Omental fat pad (tissue), 4 donors: ENCODE data around the gene CFAP46. TPM values are rescaled to one million over a fixed set of nuclear protein-coding genes. Genes with fewer than 3 reads are reported as not detected.

Source experiments
- ATAC-seq: fragments of 150-250 bp; one replicate; pipeline ENCODE4 v1.9.1; 2016; ENCODE audit warnings: mild to moderate bottlenecking, moderate library complexity; ENCODE audit not compliant: low FRiP score
- DNase-seq: peaks from one replicate; pipeline ENCODE4 v3.0.0-alpha.2; 2019; ENCODE audit warnings: low spot score
- total RNA-seq, 4 donors: library from RNA; depleted of rRNA; stranded (reverse); fragments of >200 nt; gene quantifications; one replicate each; pipeline ENCODE4 v1.1.0, GENCODE V29; 2016
- TF ChIP-seq, protein P1 (sequence below), 3 donors: fragments of 450-650 bp; IDR thresholded peaks; one replicate each; pipeline ENCODE4 v1.5.1; 2016 to 2017; ENCODE audit warnings: antibody characterized with exemption in 3 of 3, mild to moderate bottlenecking in 3 of 3, moderate library complexity in 2 of 3

The CFAP46 gene
- total RNA-seq, 4 donors from 2014 or later = 0.24 to 0.37 TPM; not detected in 2

DNA sequence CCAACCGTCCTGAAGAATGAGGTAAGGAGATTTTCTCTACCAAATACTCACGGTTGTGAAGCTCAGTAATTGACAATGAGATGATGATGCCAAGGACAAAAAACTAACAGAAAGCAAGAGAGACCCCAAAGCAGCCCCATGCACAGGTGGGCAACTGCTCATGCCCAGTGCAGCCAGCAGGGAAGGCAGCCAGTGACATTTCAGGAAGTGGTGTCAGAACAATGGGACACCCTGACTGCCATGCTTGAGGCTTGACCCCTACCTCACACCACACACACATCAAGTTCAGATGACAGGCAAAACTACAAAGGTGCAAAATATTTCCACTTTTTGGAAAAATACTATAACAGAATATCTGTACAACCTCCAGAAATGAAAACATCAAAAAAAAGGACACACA, 66.9 kb downstream of the CFAP46 start:
- DNase-seq (no peak), ATAC-seq (no peak)
- TF ChIP-seq, protein P1, sequence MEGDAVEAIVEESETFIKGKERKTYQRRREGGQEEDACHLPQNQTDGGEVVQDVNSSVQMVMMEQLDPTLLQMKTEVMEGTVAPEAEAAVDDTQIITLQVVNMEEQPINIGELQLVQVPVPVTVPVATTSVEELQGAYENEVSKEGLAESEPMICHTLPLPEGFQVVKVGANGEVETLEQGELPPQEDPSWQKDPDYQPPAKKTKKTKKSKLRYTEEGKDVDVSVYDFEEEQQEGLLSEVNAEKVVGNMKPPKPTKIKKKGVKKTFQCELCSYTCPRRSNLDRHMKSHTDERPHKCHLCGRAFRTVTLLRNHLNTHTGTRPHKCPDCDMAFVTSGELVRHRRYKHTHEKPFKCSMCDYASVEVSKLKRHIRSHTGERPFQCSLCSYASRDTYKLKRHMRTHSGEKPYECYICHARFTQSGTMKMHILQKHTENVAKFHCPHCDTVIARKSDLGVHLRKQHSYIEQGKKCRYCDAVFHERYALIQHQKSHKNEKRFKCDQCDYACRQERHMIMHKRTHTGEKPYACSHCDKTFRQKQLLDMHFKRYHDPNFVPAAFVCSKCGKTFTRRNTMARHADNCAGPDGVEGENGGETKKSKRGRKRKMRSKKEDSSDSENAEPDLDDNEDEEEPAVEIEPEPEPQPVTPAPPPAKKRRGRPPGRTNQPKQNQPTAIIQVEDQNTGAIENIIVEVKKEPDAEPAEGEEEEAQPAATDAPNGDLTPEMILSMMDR (IDR thresholded peaks at IDR 0.05) = no peak

DNA sequence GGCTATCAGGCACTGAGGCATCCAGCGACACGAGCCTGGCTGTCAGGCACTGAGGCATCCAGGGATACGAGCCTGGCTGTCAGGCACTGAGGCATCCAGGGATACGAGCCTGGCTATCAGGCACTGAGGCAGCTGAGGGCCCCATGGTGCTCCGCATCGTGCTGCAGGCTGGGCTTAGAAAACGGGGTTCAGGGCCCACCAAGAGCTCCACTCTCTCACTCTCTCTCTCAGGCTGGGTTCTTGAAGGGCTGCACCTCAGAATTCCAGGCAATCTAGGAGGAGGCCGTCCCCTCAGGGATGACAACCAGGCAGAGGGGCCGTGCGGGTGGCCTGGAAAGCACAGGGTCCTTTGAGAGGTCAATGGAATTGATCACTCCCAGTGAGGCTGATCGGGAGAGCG, 69.0 kb downstream of the CFAP46 start:
- TF ChIP-seq, protein P1 (IDR thresholded peaks at IDR 0.05) = no peak
- ATAC-seq (no peak), DNase-seq (no peak)

DNA sequence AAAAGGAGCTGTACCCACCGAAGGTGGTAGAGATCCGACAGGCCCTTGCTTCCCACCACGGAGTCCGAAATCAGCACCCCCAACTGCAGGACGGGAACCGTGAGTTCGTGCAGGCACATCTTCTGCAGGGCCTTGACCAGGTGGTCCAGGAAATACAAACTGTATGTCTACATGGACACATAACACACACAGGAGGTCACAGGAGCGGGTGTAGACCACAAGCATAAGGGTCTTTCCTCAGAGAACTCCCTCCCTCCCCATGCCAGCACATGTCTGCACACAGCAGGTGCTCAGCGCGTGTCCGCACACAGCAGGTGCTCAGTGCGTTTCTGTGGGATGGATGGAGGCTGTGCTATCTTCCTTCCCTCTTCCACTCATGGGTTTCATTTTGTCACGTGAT, 69.7 kb downstream of the CFAP46 start:
- TF ChIP-seq, protein P1 (IDR thresholded peaks at IDR 0.05) = no peak
- ATAC-seq = no peak
- no peak for DNase-seq

DNA sequence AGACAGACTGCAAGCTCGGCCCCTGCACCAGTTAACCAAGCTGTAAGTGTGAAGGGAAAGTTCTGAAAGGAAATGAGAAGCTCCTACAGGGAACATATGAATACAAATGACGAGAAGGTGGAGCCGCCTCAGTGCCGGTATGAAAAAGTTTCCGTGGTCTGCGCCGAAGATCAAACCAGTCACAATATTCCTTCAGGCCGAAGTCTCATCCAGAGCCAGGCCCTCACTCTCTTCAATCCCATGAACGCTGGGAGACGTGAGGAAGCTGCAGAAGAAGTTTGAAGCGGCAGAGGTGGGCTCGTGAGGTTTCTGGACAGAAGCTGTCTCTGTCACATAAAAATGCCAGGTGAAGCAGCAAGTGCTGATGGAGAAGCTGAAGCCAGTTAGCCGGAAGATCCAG, 71.9 kb downstream of the CFAP46 start:
- ATAC-seq (no peak), DNase-seq (no peak)
- TF ChIP-seq, protein P1 (IDR thresholded peaks at IDR 0.05) = no peak

DNA sequence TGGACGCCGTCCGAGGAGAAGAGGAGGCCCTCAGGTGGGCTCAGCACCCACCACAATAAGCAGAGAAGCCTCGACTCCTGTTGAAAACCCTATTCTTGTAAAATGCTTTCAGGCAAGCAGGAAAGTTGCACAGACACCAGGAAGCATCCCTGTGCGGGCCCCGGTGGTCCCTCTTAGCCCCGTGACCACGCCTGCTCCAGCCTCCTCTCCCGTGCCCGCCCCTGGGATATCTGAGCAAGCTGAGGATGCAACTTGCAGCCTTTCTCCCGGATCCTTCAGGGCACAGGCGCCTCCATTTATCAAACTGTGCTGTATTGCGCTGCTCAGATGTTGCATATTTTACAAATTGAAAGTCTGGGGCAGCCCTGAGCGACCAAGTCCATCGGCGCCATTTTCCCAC, 72.7 kb downstream of the CFAP46 start:
- DNase-seq = no peak
- TF ChIP-seq, protein P1 (IDR thresholded peaks at IDR 0.05) = no peak

DNA sequence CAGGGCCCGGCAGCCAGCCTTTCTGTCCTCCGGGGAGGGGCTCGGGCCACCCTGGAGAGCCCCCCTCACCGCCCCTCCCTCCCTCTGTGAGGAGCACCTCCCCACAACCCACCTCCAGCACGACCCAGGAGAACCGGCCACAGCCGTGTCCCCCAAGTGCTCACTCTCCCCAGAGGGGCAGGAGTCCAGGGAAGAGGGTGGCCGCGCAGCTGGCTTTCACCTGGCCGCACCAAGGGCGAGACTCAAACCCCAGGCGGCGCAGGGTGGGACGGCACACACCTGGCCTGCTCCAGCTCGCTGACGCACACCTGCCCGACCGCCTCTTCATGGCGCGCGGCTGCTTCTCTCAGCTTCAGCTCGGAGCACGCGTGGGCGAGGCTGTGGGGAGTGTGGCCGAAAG, 73.4 kb downstream of the CFAP46 start:
- DNase-seq (no peak), ATAC-seq (no peak)
- TF ChIP-seq, protein P1 (IDR thresholded peaks at IDR 0.05) = no peak

More for the DNA sequence above, 72.7 kb downstream of the CFAP46 start:
- ATAC-seq = no peak

DNA sequence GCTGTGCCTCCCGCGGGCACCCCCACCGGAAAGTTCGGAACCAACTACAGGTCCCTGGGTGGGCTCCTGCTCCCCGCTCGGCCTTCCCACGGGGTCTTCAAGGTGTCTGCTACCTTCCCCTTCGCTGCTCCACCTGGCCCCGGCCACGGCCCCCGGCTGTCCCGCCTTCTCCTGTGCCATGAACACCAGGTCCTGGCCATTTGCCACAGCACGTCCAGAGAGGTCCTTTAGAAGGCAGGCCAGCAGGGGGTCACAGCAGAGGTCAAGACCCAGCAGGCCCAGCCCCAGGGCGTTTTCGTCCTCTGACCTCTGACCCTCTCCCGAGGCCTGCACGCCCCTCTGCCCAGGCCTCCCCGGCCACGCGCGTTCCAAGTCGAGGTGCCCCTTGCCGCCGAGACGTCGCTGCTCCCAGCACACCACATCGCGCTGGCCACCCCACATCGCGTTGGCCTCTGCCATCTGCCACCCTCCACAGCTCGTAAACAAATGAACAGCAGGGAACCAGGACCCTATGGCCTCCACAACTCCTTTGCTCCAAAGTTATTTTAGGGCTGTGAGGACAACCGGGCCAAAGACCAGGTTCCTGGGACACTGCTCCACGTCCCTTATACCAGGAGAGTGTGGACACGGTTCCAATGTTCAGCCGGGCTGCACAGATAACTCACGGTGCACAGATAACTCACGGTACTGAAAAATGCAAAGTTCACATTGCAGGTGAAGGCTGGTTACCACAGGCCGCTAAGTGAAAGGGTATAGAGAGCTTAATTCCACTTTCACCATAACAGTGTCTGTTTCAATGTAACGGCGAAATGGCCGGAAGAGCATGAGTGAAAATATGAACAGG, 74.3 kb downstream of the CFAP46 start:
- TF ChIP-seq, protein P1 (IDR thresholded peaks at IDR 0.05) = no peak
- DNase-seq (no peak), ATAC-seq (no peak)
